SK-N-SH treated with all-trans-retinoic acid at 6 μM for 48 hours (cell line): ENCODE measurements around the gene GGA1.

Experiments used
- ATAC-seq: fragments of 200-7000 bp; cut with Tn5 transposase; 3 replicates; pipeline ENCODE4 v1.9.1; 2020; ENCODE audit warnings: mild to moderate bottlenecking, moderate library complexity
- ARNTL ChIP-seq: fragments of 450-650 bp; formaldehyde crosslinking; IDR thresholded peaks from 2 replicates; pipeline ENCODE4 v1.5.0; 2020; ENCODE audit warnings: low read depth, mild to moderate bottlenecking, moderate library complexity, borderline replicate concordance
- BACH2 ChIP-seq: fragments of 250-450 bp; sonication (Bioruptor Pico); IDR thresholded peaks from 2 replicates; pipeline ENCODE4 v1.9.0; 2021; ENCODE audit warnings: mild to moderate bottlenecking, borderline replicate concordance
- CSDC2 ChIP-seq: fragments of 250-450 bp; sonication (Bioruptor Pico); IDR thresholded peaks from 2 replicates; pipeline ENCODE4 v1.5.0; 2020; ENCODE audit warnings: mild to moderate bottlenecking, moderate library complexity
- OSR1 ChIP-seq: fragments of 250-450 bp; sonication (Bioruptor Pico); IDR thresholded peaks from 2 replicates; pipeline ENCODE4 v1.8.0; 2022; ENCODE audit warnings: moderate library complexity, mild to moderate bottlenecking, inconsistent platforms
- RARB ChIP-seq: fragments of 250-450 bp; sonication (Bioruptor Pico); IDR thresholded peaks from 2 replicates; pipeline ENCODE4 v1.8.0; 2021; ENCODE audit warnings: mild to moderate bottlenecking, moderate library complexity
- SNAI2 ChIP-seq: fragments of 250-450 bp; sonication (Bioruptor Pico); IDR thresholded peaks from 2 replicates; pipeline ENCODE4 v1.5.0; 2020; ENCODE audit warnings: mild to moderate bottlenecking, moderate library complexity
- TCF4 ChIP-seq: fragments of 250-450 bp; sonication (Bioruptor Pico); IDR thresholded peaks from 2 replicates; pipeline ENCODE4 v1.8.0; 2021; ENCODE audit warnings: mild to moderate bottlenecking, moderate library complexity, borderline replicate concordance
- ZC3H10 ChIP-seq: fragments of 250-450 bp; sonication (Bioruptor Pico); IDR thresholded peaks from 2 replicates; pipeline ENCODE4 v1.5.1; 2021; ENCODE audit warnings: mild to moderate bottlenecking, moderate library complexity
- ZFP3 ChIP-seq: fragments of 250-450 bp; sonication (Bioruptor Pico); IDR thresholded peaks from 2 replicates; pipeline ENCODE4 v1.5.0; 2020; ENCODE audit warnings: mild to moderate bottlenecking, moderate library complexity
- ZFP30 ChIP-seq: fragments of 450-650 bp; formaldehyde crosslinking; IDR thresholded peaks from 2 replicates; pipeline ENCODE4 v1.5.0; 2022; ENCODE audit warnings: mild to moderate bottlenecking, moderate library complexity
- ZNF565 ChIP-seq: fragments of 450-650 bp; formaldehyde crosslinking; conservative IDR thresholded peaks from 2 replicates; pipeline ENCODE4 v1.5.0; 2020; ENCODE audit warnings: low read depth, mild to moderate bottlenecking, moderate library complexity
- ZNF70 ChIP-seq: fragments of 450-650 bp; formaldehyde crosslinking; IDR thresholded peaks from 2 replicates; pipeline ENCODE4 v1.5.0; 2020; ENCODE audit warnings: mild to moderate bottlenecking, moderate library complexity
- ZNF8 ChIP-seq: fragments of 450-650 bp; formaldehyde crosslinking; IDR thresholded peaks from 2 replicates; pipeline ENCODE4 v1.5.0; 2020; ENCODE audit warnings: mild to moderate bottlenecking, moderate library complexity
- TF ChIP-seq, protein P1 (sequence below): fragments of 250-450 bp; sonication (Bioruptor Pico); IDR thresholded peaks from 2 replicates; pipeline ENCODE4 v1.5.1; 2021; ENCODE audit warnings: mild to moderate bottlenecking, moderate library complexity
- TF ChIP-seq, protein P2 (sequence below): fragments of 250-450 bp; sonication (Bioruptor Pico); IDR thresholded peaks from 2 replicates; pipeline ENCODE4 v1.5.1; 2020; ENCODE audit warnings: low read depth, mild to moderate bottlenecking, moderate library complexity
- TF ChIP-seq, protein P3 (sequence below): fragments of 250-450 bp; sonication (Bioruptor Pico); IDR thresholded peaks from 2 replicates; pipeline ENCODE4 v1.5.0; 2020; ENCODE audit warnings: mild to moderate bottlenecking, moderate library complexity
- TF ChIP-seq, protein P4 (sequence below): fragments of 250-450 bp; sonication (Bioruptor Pico); IDR thresholded peaks from 2 replicates; pipeline ENCODE4 v1.8.0; 2020; ENCODE audit warnings: mild to moderate bottlenecking, moderate library complexity, borderline replicate concordance

GGA1 gene

DNA sequence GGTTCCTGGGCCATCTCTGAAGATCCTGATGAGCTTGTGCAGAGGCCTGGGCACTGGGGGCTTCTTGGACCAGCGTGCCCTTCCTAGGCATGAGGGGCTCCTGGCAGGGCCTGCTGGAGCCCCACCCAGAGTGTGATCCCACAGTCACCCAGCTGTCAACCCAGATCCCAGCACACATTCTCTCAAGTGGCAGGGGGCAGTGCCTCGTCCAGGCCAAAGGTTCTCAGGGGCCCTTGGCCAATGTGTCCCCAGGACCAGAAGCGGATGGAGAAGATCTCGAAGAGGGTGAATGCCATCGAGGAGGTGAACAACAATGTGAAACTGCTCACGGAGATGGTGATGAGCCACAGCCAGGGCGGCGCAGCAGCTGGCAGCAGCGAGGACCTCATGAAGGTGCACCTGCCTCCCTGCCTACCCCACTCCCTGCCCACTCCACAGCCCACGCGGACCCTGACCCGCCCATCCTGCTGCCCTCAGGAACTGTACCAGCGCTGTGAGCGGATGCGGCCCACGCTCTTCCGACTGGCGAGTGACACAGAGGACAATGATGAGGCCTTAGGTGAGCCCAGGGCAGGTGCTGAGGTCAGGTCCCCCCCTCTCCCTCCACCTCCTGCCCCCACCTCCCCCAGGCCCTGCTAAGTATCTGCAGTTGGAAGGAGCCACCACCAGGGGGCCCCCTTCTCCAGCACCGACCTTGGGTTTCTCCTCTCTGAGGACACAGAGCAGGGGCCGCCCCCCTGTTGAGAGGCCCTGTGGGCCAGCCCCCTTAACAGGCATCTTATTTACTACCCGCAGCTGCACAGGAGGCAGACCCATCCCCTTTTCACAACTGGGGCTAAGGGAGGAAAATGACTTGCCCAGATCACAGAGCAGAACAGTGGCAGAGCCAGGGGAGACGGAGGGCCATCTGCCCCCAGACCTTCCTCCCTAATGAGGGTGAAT is 14.7 kb downstream of the GGA1 start:
- TF ChIP-seq, protein P1, sequence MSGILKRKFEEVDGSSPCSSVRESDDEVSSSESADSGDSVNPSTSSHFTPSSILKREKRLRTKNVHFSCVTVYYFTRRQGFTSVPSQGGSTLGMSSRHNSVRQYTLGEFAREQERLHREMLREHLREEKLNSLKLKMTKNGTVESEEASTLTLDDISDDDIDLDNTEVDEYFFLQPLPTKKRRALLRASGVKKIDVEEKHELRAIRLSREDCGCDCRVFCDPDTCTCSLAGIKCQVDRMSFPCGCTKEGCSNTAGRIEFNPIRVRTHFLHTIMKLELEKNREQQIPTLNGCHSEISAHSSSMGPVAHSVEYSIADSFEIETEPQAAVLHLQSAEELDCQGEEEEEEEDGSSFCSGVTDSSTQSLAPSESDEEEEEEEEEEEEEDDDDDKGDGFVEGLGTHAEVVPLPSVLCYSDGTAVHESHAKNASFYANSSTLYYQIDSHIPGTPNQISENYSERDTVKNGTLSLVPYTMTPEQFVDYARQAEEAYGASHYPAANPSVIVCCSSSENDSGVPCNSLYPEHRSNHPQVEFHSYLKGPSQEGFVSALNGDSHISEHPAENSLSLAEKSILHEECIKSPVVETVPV (CRISPR knock-in tag), result no peak
- TF ChIP-seq ZNF8 (CRISPR knock-in tag) (no peak), ARNTL (CRISPR knock-in tag) (no peak), ZC3H10 (no peak), ZNF565 (CRISPR knock-in tag) (no peak), RARB (CRISPR knock-in tag) (no peak), CSDC2 (no peak), SNAI2 (no peak), BACH2 (CRISPR knock-in tag) (no peak), ZFP3 (no peak)
- TF ChIP-seq, protein P2, sequence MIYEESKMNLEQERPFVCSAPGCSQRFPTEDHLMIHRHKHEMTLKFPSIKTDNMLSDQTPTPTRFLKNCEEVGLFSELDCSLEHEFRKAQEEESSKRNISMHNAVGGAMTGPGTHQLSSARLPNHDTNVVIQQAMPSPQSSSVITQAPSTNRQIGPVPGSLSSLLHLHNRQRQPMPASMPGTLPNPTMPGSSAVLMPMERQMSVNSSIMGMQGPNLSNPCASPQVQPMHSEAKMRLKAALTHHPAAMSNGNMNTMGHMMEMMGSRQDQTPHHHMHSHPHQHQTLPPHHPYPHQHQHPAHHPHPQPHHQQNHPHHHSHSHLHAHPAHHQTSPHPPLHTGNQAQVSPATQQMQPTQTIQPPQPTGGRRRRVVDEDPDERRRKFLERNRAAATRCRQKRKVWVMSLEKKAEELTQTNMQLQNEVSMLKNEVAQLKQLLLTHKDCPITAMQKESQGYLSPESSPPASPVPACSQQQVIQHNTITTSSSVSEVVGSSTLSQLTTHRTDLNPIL, result no peak
- TF ChIP-seq, protein P3, sequence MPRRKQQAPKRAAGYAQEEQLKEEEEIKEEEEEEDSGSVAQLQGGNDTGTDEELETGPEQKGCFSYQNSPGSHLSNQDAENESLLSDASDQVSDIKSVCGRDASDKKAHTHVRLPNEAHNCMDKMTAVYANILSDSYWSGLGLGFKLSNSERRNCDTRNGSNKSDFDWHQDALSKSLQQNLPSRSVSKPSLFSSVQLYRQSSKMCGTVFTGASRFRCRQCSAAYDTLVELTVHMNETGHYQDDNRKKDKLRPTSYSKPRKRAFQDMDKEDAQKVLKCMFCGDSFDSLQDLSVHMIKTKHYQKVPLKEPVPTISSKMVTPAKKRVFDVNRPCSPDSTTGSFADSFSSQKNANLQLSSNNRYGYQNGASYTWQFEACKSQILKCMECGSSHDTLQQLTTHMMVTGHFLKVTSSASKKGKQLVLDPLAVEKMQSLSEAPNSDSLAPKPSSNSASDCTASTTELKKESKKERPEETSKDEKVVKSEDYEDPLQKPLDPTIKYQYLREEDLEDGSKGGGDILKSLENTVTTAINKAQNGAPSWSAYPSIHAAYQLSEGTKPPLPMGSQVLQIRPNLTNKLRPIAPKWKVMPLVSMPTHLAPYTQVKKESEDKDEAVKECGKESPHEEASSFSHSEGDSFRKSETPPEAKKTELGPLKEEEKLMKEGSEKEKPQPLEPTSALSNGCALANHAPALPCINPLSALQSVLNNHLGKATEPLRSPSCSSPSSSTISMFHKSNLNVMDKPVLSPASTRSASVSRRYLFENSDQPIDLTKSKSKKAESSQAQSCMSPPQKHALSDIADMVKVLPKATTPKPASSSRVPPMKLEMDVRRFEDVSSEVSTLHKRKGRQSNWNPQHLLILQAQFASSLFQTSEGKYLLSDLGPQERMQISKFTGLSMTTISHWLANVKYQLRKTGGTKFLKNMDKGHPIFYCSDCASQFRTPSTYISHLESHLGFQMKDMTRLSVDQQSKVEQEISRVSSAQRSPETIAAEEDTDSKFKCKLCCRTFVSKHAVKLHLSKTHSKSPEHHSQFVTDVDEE (CRISPR knock-in tag), result no peak
- TF ChIP-seq, protein P4, sequence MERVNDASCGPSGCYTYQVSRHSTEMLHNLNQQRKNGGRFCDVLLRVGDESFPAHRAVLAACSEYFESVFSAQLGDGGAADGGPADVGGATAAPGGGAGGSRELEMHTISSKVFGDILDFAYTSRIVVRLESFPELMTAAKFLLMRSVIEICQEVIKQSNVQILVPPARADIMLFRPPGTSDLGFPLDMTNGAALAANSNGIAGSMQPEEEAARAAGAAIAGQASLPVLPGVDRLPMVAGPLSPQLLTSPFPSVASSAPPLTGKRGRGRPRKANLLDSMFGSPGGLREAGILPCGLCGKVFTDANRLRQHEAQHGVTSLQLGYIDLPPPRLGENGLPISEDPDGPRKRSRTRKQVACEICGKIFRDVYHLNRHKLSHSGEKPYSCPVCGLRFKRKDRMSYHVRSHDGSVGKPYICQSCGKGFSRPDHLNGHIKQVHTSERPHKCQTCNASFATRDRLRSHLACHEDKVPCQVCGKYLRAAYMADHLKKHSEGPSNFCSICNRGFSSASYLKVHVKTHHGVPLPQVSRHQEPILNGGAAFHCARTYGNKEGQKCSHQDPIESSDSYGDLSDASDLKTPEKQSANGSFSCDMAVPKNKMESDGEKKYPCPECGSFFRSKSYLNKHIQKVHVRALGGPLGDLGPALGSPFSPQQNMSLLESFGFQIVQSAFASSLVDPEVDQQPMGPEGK (CRISPR knock-in tag), result no peak
- TF ChIP-seq, all 23 proteins: peak for 0
- ATAC-seq, result peak; percentile 87

- no peak for TF ChIP-seq ZFP30 (CRISPR knock-in tag)
- no peak for TF ChIP-seq ZNF8 (CRISPR knock-in tag)
- TF ChIP-seq ZNF565 (CRISPR knock-in tag), result no peak
- no peak for TF ChIP-seq ARNTL (CRISPR knock-in tag)
- TF ChIP-seq OSR1 (CRISPR knock-in tag), result no peak
- no peak for TF ChIP-seq ZC3H10
- TF ChIP-seq, protein P1 (CRISPR knock-in tag), result no peak
- no peak for TF ChIP-seq ZNF70 (CRISPR knock-in tag)
- TF ChIP-seq, protein P4 (CRISPR knock-in tag), result no peak
- no peak for TF ChIP-seq CSDC2
- no peak for TF ChIP-seq TCF4 (CRISPR knock-in tag)
- no peak for TF ChIP-seq SNAI2
- TF ChIP-seq, protein P3 (CRISPR knock-in tag), result no peak
- no peak for ATAC-seq
Measured at GRCh38 chr22:37624017-37624365, 15.4 kb downstream of the GGA1 start.
